Panc1 (cell line): ENCODE results near the gene PIGC. TPM values are rescaled to one million over a fixed set of nuclear protein-coding genes. Genes with fewer than 3 reads are reported as not detected.
A peak's percentile ranks its signal among the peaks of the same experiment; 100 is the strongest.
"Not testable (repeated sequence)": the region's sequence is repeated elsewhere in the genome, so short reads cannot be mapped to it uniquely, and the experiment has no call there.

Experiments used
- ATAC-seq: fragments of 200-7000 bp; cut with Tn5 transposase; 2 replicates; pipeline ENCODE4 v1.9.1; 2020; ENCODE audit warnings: mild to moderate bottlenecking, moderate library complexity
- BruUV-seq: library from RNA; stranded (reverse); fragments of 400-500 nt; replicated peaks from 2 replicates; lab custom pipeline; 2021; lab: Mats Ljungman, UMichigan
- CTCF ChIA-PET: fragments of 300-600 bp; sonication (Branson Sonifier 250); formaldehyde crosslinking; loops from one replicate; lab custom pipeline; 2022; ENCODE audit warnings: antibody characterized with exemption; lab: Charles Lee
- POLR2A ChIA-PET: fragments of 300-600 bp; sonication (Branson Sonifier 250); formaldehyde crosslinking; loops from one replicate; lab custom pipeline; 2022; ENCODE audit warnings: antibody characterized with exemption; lab: Charles Lee
- DNase-seq: peaks from one replicate; pipeline ENCODE4 v3.0.0-alpha.2; 2010; ENCODE audit warnings: low read depth, low spot score
- H3K27ac ChIP-seq: 2 replicates; pipeline ENCODE4 v1.5.1; 2011; ENCODE audit warnings: mild to moderate bottlenecking, low read length, inconsistent platforms
- H3K27me3 ChIP-seq: fragments of 200-500 bp; sonication (Bioruptor generic); 2 replicates; pipeline ENCODE4 v1.6.0; 2014; ENCODE audit warnings: low read length, inconsistent platforms; ENCODE audit not compliant: control insufficient read depth, insufficient read depth
- H3K36me3 ChIP-seq: fragments of 200-500 bp; sonication (Bioruptor generic); 2 replicates; pipeline ENCODE4 v1.5.1; 2014; ENCODE audit warnings: inconsistent platforms, mild to moderate bottlenecking, low read length, moderate library complexity; ENCODE audit not compliant: control insufficient read depth, insufficient read depth
- H3K4me1 ChIP-seq: 2 replicates; pipeline ENCODE4 v1.5.1; 2011; ENCODE audit warnings: inconsistent platforms, mild to moderate bottlenecking, low read length, moderate library complexity; ENCODE audit not compliant: control insufficient read depth, insufficient read depth
- H3K4me3 ChIP-seq, 2 experiments: 2 replicates each; pipeline ENCODE4 v1.5.1; 2011 to 2012; ENCODE audit warnings: low read depth in 2 of 2, low read length in 2 of 2, mild to moderate bottlenecking in 2 of 2, inconsistent platforms in 1 of 2, moderate library complexity in 1 of 2
- H3K9me3 ChIP-seq: fragments of 200-500 bp; sonication (Bioruptor generic); 2 replicates; pipeline ENCODE4 v1.5.1; 2014; ENCODE audit warnings: low read depth, mild to moderate bottlenecking, inconsistent platforms, low read length, moderate library complexity; ENCODE audit not compliant: control insufficient read depth, insufficient read depth
- POLR2AphosphoS5 ChIP-seq: IDR thresholded peaks from 2 replicates; pipeline ENCODE4 v1.6.1; 2012; ENCODE audit warnings: mild to moderate bottlenecking, low read depth, low read length, moderate library complexity
- SIN3A ChIP-seq: IDR thresholded peaks from 2 replicates; pipeline ENCODE4 v1.6.1; 2012; ENCODE audit warnings: low read depth, mild to moderate bottlenecking, low read length, moderate library complexity, borderline replicate concordance; ENCODE audit not compliant: insufficient read depth
- TCF7L2 ChIP-seq: IDR thresholded peaks from 2 replicates; pipeline ENCODE4 v1.6.1; 2011; ENCODE audit warnings: mild to moderate bottlenecking, low read depth, low read length, inconsistent platforms
- in situ Hi-C: cut with HindIII; loops from 2 replicates; pipeline ENCODE4 v1.10.0; 2016; ENCODE audit warnings: low sequenced_read_pairs, low pct_unique_long_range_greater_than_20kb
- intact Hi-C: fragments of 100-400 bp; cut with micrococcal nuclease; formaldehyde crosslinking; loops from one replicate; pipeline ENCODE4 v1.10.0; 2022; ENCODE audit not compliant: unreplicated experiment
- total RNA-seq: library from RNA; stranded (reverse); gene quantifications from one replicate; pipeline ENCODE4 v1.2.1, GENCODE V29; 2021; ENCODE audit not compliant: unreplicated experiment
- TF ChIP-seq, protein P1 (sequence below), 2 experiments: IDR thresholded peaks; 2 replicates each; pipeline ENCODE4 v1.6.1; 2011 to 2012; ENCODE audit warnings: low read depth in 2 of 2, control low read depth in 1 of 2, low read length in 1 of 2, mild to moderate bottlenecking in 1 of 2, moderate library complexity in 1 of 2; ENCODE audit not compliant: insufficient read depth in 1 of 2
- TF ChIP-seq, protein P2 (sequence below): fragments of 450-650 bp; IDR thresholded peaks from 2 replicates; pipeline ENCODE4 v1.5.1; 2017; ENCODE audit warnings: mild to moderate bottlenecking

The PIGC gene
- total RNA-seq, 1 experiment from 2014 or later, result 23.6 TPM

DNA sequence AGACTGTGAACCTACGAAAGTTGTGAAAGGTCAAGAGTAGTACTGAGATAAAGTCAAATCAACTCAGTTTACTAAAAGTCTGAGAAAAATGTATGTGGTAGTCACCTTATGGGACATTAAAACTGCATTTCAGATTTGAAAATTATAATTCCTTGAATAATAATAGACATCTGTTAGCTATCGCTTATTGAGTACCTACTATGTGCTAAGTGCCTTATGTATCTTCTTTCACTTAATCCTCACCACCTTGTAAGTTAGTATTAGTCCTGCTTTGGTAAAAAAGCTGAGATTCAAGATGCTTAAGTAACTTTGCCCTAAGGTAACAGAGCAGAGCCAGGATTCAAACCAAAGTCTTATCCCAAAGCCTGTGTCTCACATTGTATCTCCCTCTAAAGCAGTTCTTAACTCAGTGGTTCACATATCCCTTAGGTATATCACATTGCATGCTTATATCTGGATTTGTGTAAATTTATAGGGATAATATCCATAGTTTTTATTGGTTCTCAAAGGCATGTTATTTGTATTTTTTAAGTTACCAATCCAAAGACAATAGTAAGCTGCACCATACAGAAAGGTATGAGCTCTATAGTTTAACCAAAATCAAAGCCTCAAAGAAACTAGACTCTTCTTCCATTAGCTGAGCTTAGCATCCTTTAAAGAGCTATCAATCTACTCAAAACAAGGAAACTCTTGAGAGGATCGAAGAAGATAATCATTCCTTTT lies 865 bp downstream of the PIGC start:
- Histone ChIP-seq H3K36me3 (peaks cover 2% of the 10 kb centered on the region), H3K27ac (peak overlapping the region; percentile 98), H3K27me3 (no peaks in the 10 kb centered on the region), H3K4me3 (peak overlapping the region; percentile 91 to 98), H3K9me3 (no peaks in the 10 kb centered on the region), H3K4me1 (peaks cover 13% of the 10 kb centered on the region)
- ATAC-seq, result no peak
- in situ Hi-C loops (no loop called here), intact Hi-C loops (no loop called here)
- TF ChIP-seq POLR2AphosphoS5 (no peak), SIN3A (no peak), TCF7L2 (no peak)
- TF ChIP-seq, protein P1, sequence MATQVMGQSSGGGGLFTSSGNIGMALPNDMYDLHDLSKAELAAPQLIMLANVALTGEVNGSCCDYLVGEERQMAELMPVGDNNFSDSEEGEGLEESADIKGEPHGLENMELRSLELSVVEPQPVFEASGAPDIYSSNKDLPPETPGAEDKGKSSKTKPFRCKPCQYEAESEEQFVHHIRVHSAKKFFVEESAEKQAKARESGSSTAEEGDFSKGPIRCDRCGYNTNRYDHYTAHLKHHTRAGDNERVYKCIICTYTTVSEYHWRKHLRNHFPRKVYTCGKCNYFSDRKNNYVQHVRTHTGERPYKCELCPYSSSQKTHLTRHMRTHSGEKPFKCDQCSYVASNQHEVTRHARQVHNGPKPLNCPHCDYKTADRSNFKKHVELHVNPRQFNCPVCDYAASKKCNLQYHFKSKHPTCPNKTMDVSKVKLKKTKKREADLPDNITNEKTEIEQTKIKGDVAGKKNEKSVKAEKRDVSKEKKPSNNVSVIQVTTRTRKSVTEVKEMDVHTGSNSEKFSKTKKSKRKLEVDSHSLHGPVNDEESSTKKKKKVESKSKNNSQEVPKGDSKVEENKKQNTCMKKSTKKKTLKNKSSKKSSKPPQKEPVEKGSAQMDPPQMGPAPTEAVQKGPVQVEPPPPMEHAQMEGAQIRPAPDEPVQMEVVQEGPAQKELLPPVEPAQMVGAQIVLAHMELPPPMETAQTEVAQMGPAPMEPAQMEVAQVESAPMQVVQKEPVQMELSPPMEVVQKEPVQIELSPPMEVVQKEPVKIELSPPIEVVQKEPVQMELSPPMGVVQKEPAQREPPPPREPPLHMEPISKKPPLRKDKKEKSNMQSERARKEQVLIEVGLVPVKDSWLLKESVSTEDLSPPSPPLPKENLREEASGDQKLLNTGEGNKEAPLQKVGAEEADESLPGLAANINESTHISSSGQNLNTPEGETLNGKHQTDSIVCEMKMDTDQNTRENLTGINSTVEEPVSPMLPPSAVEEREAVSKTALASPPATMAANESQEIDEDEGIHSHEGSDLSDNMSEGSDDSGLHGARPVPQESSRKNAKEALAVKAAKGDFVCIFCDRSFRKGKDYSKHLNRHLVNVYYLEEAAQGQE (IDR thresholded peaks at IDR 0.05; ENCODE audit: insufficient read depth in 1 of 2, low read depth in 2 of 2, low read length in 1 of 2), result no peak
- TF ChIP-seq, protein P2, sequence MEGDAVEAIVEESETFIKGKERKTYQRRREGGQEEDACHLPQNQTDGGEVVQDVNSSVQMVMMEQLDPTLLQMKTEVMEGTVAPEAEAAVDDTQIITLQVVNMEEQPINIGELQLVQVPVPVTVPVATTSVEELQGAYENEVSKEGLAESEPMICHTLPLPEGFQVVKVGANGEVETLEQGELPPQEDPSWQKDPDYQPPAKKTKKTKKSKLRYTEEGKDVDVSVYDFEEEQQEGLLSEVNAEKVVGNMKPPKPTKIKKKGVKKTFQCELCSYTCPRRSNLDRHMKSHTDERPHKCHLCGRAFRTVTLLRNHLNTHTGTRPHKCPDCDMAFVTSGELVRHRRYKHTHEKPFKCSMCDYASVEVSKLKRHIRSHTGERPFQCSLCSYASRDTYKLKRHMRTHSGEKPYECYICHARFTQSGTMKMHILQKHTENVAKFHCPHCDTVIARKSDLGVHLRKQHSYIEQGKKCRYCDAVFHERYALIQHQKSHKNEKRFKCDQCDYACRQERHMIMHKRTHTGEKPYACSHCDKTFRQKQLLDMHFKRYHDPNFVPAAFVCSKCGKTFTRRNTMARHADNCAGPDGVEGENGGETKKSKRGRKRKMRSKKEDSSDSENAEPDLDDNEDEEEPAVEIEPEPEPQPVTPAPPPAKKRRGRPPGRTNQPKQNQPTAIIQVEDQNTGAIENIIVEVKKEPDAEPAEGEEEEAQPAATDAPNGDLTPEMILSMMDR, result no peak
- no TSS peak for BruUV-seq
- no peak for DNase-seq
- CTCF ChIA-PET, result interaction anchor here (0.7 to 1.3 kb wide), 3 partner anchors 12 to 440 kb away, joined by 4 to 6 read pairs (median 5); no protein-coding TSS in a partner anchor
- POLR2A ChIA-PET, result interaction anchor here (1.2 kb wide), 1 partner anchor 120 kb away, joined by 3 read pairs; no protein-coding TSS in a partner anchor

DNA sequence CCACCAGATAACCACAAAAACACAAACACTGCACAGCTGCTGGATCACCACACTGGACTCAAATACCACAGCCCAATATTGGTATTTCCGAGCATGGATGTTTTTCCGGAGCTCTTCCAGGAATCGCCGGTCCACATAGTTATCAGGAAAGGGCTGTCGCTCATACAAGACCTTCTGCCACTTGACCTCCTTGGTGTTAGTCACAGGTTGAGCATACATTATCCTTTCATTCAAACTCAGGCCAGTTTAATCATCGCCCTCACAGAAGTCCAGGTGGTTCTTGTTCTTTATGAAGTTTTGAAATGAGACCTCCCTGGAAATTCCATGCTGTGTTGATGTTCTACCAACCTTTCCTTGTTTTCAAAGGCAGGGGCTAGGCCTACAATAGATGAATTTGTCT lies 1.5 kb downstream of the PIGC start:
- TF ChIP-seq, protein P2, result no peak
- TF ChIP-seq, protein P1 (IDR thresholded peaks at IDR 0.05; ENCODE audit: insufficient read depth in 1 of 2, low read depth in 2 of 2, low read length in 1 of 2), result no peak
- TF ChIP-seq SIN3A (no peak), POLR2AphosphoS5 (no peak)

DNA sequence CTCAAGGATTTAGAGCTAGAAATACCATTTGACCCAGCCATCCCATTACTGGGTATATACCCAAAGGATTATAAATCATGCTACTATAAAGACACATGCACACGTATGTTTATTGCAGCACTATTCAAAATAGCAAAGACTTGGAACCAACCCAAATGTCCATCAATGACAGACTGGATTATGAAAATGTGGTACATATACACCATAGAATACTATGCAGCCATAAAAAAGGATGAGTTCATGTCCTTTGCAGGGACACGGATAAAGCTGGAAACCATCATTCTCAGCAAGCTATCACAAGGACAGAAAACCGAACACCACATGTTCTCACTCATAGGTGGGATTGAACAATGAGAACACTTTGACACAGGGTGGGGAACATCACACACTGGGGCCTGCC lies 6.7 kb downstream of the PIGC start:
- intact Hi-C loops, in situ Hi-C loops: not testable (repeated sequence)

More for the DNA sequence above, 1.5 kb downstream of the PIGC start:
- Histone ChIP-seq H3K27me3 (no peaks in the 10 kb centered on the region), H3K4me3 (no peak overlapping the region), H3K9me3 (no peaks in the 10 kb centered on the region), H3K36me3 (peaks cover 2% of the 10 kb centered on the region), H3K27ac (peak overlapping the region; percentile 98; the same call in 1 of the 2 replicates), H3K4me1 (peaks cover 13% of the 10 kb centered on the region)
- BruUV-seq, result no TSS peak
- ATAC-seq (no peak), DNase-seq (no peak)
- ChIA-PET CTCF (interaction anchor here (1.3 kb wide), 1 partner anchor 440 kb away, joined by 6 read pairs; no protein-coding TSS in a partner anchor), POLR2A (no interaction called here)
- in situ Hi-C loops, result no loop called here
- intact Hi-C loops, result no loop called here

More for the DNA sequence above, 6.7 kb downstream of the PIGC start:
- H3K27me3 ChIP-seq, H3K9me3 ChIP-seq, H3K36me3 ChIP-seq, POLR2A ChIA-PET, H3K27ac ChIP-seq, BruUV-seq, ATAC-seq, H3K4me1 ChIP-seq, CTCF ChIA-PET, H3K4me3 ChIP-seq, DNase-seq: not testable (repeated sequence)
